A673 (cell line): ENCODE data around the gene MAGEA9B. TPM values are rescaled to one million over a fixed set of nuclear protein-coding genes. Genes with fewer than 3 reads are reported as not detected.
"Not testable (repeated sequence)": the region's sequence is repeated elsewhere in the genome, so short reads cannot be mapped to it uniquely, and the experiment has no call there.

Experiments
- Bru-seq: library from RNA; stranded (reverse); fragments of 400-500 nt; gene quantifications from one replicate; lab custom pipeline; 2021; lab: Mats Ljungman, UMichigan
- BruChase-seq, 2 experiments: library from RNA; stranded (reverse); fragments of 400-500 nt; gene quantifications; one replicate each; lab custom pipeline; 2021; lab: Mats Ljungman, UMichigan
- BruUV-seq: library from RNA; stranded (reverse); fragments of 400-500 nt; replicated peaks from 2 replicates; lab custom pipeline; 2021; lab: Mats Ljungman, UMichigan
- CTCF ChIA-PET: fragments of 300-600 bp; sonication (Branson Sonifier 250); formaldehyde crosslinking; loops from one replicate; lab custom pipeline; 2022; ENCODE audit warnings: antibody characterized with exemption; lab: Charles Lee
- POLR2A ChIA-PET: fragments of 300-600 bp; sonication (Branson Sonifier 250); formaldehyde crosslinking; loops from one replicate; lab custom pipeline; 2022; ENCODE audit warnings: antibody characterized with exemption; ENCODE audit not compliant: low non-redundant PET; lab: Charles Lee
- DNase-seq: peaks from one replicate; pipeline ENCODE4 v3.0.0-alpha.2; 2015; ENCODE audit warnings: low spot score
- H3K27ac ChIP-seq: fragments of 200-600 bp; sonication (generic); 2 replicates; pipeline ENCODE4 v1.5.1; 2016; ENCODE audit warnings: mixed run types, low read depth, mild to moderate bottlenecking, mixed read lengths, antibody characterized with exemption, low read length; ENCODE audit not compliant: poor library complexity, severe bottlenecking
- H3K27me3 ChIP-seq: fragments of 200-600 bp; sonication (generic); replicated peaks from 2 replicates; pipeline ENCODE4 v1.6.1; 2017; ENCODE audit warnings: mixed run types, low read depth, mild to moderate bottlenecking, mixed read lengths, antibody characterized with exemption, low read length; ENCODE audit not compliant: insufficient read depth, poor library complexity
- H3K36me3 ChIP-seq: fragments of 200-600 bp; sonication (generic); 2 replicates; pipeline ENCODE4 v1.6.1; 2016; ENCODE audit warnings: mixed run types, mild to moderate bottlenecking, mixed read lengths, antibody characterized with exemption, low read length; ENCODE audit not compliant: insufficient read depth, poor library complexity, severe bottlenecking
- H3K4me1 ChIP-seq: fragments of 200-600 bp; sonication (generic); 2 replicates; pipeline ENCODE4 v1.6.1; 2017; ENCODE audit warnings: mixed run types, mild to moderate bottlenecking, mixed read lengths, antibody characterized with exemption, low read length; ENCODE audit not compliant: insufficient read depth, poor library complexity, severe bottlenecking
- H3K4me3 ChIP-seq: fragments of 200-600 bp; sonication (generic); 2 replicates; pipeline ENCODE4 v1.5.1; 2016; ENCODE audit warnings: low read depth, mixed run types, mild to moderate bottlenecking, mixed read lengths, low read length; ENCODE audit not compliant: poor library complexity, severe bottlenecking
- H3K9me3 ChIP-seq: fragments of 200-600 bp; sonication (generic); 2 replicates; pipeline ENCODE4 v1.6.1; 2016; ENCODE audit warnings: mixed run types, low read depth, mild to moderate bottlenecking, mixed read lengths, antibody characterized with exemption, low read length; ENCODE audit not compliant: poor library complexity, severe bottlenecking
- EZH2 ChIP-seq: fragments of 200-600 bp; sonication (generic); IDR thresholded peaks from 2 replicates; pipeline ENCODE4 v1.6.1; 2017; ENCODE audit warnings: borderline replicate concordance, low read depth, mild to moderate bottlenecking, mixed read lengths, antibody characterized with exemption, low read length; ENCODE audit not compliant: poor library complexity, severe bottlenecking
- intact Hi-C: fragments of 100-400 bp; cut with micrococcal nuclease; formaldehyde crosslinking; loops from one replicate; pipeline ENCODE4 v1.10.0; 2022; ENCODE audit not compliant: unreplicated experiment
- long read RNA-seq: library from polyadenylated mRNA; stranded (forward); transcript quantifications from one replicate; pipeline ENCODE4 v2.0.0, GENCODE V29; 2022
- total RNA-seq: library from RNA; stranded (reverse); gene quantifications from 2 replicates; pipeline ENCODE4 v1.2.3, GENCODE V29; 2021
- TF ChIP-seq, protein P1 (sequence below): fragments of 300-800, 200-600 bp; sonication (generic); conservative IDR thresholded peaks from 2 replicates; pipeline ENCODE4 v1.5.1; 2017; ENCODE audit warnings: low read depth, mild to moderate bottlenecking, antibody characterized with exemption, low read length, moderate library complexity, mixed read lengths

The MAGEA9B gene, protein sequence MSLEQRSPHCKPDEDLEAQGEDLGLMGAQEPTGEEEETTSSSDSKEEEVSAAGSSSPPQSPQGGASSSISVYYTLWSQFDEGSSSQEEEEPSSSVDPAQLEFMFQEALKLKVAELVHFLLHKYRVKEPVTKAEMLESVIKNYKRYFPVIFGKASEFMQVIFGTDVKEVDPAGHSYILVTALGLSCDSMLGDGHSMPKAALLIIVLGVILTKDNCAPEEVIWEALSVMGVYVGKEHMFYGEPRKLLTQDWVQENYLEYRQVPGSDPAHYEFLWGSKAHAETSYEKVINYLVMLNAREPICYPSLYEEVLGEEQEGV
- total RNA-seq: not detected in 2 replicates
- Bru-seq, nascent RNA: not detected
- not detected for BruChase-seq, experiment 1, labeled RNA remaining after a 2-hour chase
- not detected for BruChase-seq, experiment 2, labeled RNA remaining after a 6-hour chase
- long read RNA-seq: 0 reads

DNA sequence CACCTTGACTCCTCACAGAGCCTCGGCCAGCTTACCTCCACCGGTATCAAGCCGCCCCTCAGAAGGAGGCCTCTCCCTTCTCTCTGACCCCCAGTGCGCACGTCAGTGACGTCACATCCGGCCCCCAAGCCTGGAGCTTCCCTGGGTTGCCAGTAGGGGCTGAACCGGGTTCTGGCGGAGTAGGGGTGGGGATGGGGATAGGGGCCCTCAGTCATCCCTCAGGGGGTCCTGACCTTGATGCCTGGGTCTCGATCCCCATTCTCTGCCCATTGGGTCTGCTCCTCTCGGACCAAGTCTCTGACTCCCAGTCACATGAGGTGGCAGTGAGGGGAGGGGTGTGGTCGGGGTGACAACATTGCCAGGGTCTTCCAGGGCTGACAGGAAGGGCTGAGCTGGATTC is at the start of gene MAGEA9B:
Gene MAGEA9B, minus strand, starts transcription at position 101 of the 400 bp plus-strand sequence. CDS start 4,280 bp downstream, outside the sequence.
- H3K4me1 ChIP-seq, BruUV-seq, H3K4me3 ChIP-seq, CTCF ChIA-PET, intact Hi-C loops, H3K27ac ChIP-seq, H3K36me3 ChIP-seq, POLR2A ChIA-PET, DNase-seq, H3K27me3 ChIP-seq, H3K9me3 ChIP-seq: not testable (repeated sequence)

DNA sequence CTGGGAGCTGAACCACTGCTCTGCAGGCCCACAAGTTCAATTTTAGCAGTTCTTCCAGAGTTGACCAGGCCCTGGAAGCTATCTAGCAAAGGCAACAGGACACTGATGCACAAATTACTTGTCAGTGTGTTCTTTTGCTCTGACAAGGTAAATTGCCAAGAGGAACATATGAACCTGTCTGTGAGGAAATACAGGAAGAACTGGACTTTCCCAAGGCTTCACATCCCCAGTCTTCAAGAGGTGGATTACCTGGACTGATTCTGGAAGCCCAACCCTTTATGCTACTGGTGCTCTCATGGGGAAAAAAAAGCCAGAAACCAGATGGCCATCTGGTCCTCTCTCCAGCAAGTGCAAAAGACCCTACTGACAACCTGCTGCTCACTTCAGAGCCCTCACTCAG is 46.3 kb upstream of the MAGEA9B start:
- Histone ChIP-seq H3K9me3 (no peaks in the 10 kb centered on the region), H3K27ac (no peak overlapping the region), H3K4me1 (no peaks in the 10 kb centered on the region), H3K27me3 (no peaks in the 10 kb centered on the region), H3K4me3 (no peak overlapping the region), H3K36me3 (no peaks in the 10 kb centered on the region)
- intact Hi-C loops: no loop called here
- ChIA-PET CTCF (no interaction called here), POLR2A (no interaction called here)
- no TSS peak for BruUV-seq
- DNase-seq: no peak
- TF ChIP-seq, protein P1, sequence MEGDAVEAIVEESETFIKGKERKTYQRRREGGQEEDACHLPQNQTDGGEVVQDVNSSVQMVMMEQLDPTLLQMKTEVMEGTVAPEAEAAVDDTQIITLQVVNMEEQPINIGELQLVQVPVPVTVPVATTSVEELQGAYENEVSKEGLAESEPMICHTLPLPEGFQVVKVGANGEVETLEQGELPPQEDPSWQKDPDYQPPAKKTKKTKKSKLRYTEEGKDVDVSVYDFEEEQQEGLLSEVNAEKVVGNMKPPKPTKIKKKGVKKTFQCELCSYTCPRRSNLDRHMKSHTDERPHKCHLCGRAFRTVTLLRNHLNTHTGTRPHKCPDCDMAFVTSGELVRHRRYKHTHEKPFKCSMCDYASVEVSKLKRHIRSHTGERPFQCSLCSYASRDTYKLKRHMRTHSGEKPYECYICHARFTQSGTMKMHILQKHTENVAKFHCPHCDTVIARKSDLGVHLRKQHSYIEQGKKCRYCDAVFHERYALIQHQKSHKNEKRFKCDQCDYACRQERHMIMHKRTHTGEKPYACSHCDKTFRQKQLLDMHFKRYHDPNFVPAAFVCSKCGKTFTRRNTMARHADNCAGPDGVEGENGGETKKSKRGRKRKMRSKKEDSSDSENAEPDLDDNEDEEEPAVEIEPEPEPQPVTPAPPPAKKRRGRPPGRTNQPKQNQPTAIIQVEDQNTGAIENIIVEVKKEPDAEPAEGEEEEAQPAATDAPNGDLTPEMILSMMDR: no peak
- TF ChIP-seq EZH2: no peak

DNA sequence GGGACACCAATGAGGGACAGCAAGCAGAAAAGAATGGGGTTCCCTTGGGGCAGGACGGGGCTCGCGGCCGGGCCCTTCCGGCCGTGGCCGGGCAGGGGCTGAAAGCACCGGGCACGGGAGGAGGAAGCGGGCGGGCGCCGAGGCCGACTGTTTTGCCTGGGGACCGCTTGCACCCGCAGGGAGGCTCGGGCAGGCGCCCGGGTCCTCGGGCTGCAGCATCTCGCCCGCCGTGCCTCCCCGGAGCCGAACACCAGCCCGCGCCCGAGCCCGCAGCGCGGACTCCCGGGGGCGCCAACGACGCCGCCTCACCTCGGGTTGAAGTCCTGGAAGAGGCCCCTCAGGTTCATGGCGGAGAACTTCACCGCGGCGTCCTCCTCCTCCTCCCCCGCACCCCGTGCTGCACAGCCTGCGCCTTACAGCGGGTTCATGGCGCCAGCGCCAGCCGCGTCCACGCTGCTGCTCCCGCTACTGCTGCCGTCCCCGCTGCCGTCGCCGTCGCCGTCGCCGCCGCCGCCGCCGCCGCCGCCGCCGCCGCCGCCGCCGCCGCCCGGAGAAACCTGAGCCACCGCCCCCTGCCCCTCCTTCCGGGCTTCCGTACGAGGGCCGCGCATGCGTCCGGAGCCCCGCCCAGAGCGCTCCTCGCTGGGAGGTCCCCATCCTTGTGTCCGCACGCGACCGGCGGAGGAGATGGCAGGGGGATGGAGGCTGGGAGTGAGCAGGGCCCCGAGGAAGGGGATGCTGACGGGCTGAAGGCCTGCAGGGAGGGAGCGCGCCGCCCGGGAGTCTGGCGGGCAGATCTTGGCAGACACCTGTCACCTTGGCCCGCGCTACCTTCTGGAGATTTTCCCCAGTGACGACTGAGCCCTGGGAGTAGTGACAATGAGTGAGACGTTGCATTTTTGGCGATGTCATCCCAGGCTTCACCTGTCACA is 44.2 kb upstream of the MAGEA9B start, which contains the start of gene TMEM185A:
Gene TMEM185A, minus strand, starts transcription at position 559 of the 932 bp plus-strand sequence. Its CDS starts 212 bp downstream, at position 347.
- Histone ChIP-seq H3K36me3 (no peaks in the 10 kb centered on the region), H3K9me3 (no peaks in the 10 kb centered on the region), H3K27ac (peak within 1 kb of the TSS; percentile 57), H3K4me1 (no peaks in the 10 kb centered on the region), H3K4me3 (peak within 1 kb of the TSS; percentile 66), H3K27me3 (no peaks in the 10 kb centered on the region)
- intact Hi-C loops: no loop called here
- POLR2A ChIA-PET: no interaction called here
- BruUV-seq: no TSS peak
- peak; percentile 76 for DNase-seq
- TF ChIP-seq, protein P1: no peak
- TF ChIP-seq EZH2: no peak
- CTCF ChIA-PET: no interaction called here
